ENCODE measurements around the gene TRMT1.

DNA sequence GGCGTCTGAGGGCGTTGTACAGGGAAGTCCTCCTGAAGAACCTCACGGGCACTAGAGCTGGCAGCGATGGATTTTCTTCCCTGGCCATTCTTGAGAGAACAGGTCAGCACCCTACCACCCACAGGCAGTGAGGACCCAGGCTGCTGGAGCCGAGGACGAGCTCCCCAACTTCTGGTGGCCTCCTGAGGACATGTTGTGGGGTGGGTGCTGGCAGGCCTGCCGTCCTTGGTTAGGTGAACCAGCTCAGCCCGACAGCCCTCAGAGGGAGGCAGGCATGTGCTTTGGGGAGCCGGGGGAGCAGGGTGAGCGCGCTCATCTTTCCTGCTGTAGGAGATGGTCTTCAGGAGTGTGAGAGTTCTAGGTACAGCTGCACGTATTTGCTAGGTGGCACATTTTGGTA is 29.2 kb downstream of the TRMT1 start:
- TF ChIP-seq, protein P1, sequence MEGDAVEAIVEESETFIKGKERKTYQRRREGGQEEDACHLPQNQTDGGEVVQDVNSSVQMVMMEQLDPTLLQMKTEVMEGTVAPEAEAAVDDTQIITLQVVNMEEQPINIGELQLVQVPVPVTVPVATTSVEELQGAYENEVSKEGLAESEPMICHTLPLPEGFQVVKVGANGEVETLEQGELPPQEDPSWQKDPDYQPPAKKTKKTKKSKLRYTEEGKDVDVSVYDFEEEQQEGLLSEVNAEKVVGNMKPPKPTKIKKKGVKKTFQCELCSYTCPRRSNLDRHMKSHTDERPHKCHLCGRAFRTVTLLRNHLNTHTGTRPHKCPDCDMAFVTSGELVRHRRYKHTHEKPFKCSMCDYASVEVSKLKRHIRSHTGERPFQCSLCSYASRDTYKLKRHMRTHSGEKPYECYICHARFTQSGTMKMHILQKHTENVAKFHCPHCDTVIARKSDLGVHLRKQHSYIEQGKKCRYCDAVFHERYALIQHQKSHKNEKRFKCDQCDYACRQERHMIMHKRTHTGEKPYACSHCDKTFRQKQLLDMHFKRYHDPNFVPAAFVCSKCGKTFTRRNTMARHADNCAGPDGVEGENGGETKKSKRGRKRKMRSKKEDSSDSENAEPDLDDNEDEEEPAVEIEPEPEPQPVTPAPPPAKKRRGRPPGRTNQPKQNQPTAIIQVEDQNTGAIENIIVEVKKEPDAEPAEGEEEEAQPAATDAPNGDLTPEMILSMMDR (conservative IDR thresholded peaks at IDR 0.05; ENCODE audit: low read depth, low read length) = no peak
- TF ChIP-seq EZH2 (IDR thresholded peaks at IDR 0.05; ENCODE audit: borderline replicate concordance, low read depth, low read length, poor library complexity, severe bottlenecking) = no peak
